Left lobe of liver (tissue), 2 donors: ENCODE measurements around the gene AURKAIP1. TPM values are rescaled to one million over a fixed set of nuclear protein-coding genes. Genes with fewer than 3 reads are reported as not detected.
A peak's percentile ranks its signal among the peaks of the same experiment; 100 is the strongest.

Experiments
- ATAC-seq: fragments of 200-7000 bp; cut with Tn5 transposase; one replicate; pipeline ENCODE4 v1.9.1; 2020; ENCODE audit warnings: mild to moderate bottlenecking, moderate library complexity
- DNase-seq: peaks from one replicate; pipeline ENCODE4 v3.0.0-alpha.2; 2020; ENCODE audit warnings: low spot score
- total RNA-seq: library from RNA; stranded (reverse); gene quantifications from one replicate; pipeline ENCODE4 v1.2.1, GENCODE V29; 2021
- donor health status: DM: no; HTN: no; CAD: no; lungs with moderate emphysema.
- donor health status: DM: no; HTN: yes; CAD: no.

AURKAIP1 gene
- total RNA-seq, 1 donor from 2014 or later: 130 TPM

DNA sequence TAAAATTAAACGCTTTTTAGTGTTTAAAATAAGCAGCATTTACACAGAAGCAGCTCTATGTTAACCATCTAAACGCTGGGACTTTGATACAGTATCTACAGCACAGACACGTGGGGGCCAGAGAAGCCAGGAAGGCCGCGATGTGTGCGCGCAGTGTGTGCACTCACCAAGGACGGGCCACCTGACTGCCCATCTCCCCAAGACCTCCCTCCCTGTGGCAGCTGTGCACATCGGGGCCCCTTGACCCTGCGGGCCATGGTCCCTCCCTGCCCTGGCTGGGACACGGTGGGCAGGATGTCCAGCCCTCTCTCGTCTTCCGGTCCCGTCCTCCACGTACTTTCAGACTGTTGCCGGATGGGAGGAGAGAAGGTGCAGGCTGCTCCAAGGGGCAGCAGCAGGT, 39.7 kb downstream of the AURKAIP1 start:
- ATAC-seq: no peak
- no peak for DNase-seq

- ATAC-seq (no peak), DNase-seq (no peak)
Observed at GRCh38 chr1:1334835-1335234, 40.2 kb downstream of the AURKAIP1 start.

GRCh38 chr1:1333551-1334241, 41.3 kb downstream of the AURKAIP1 start:
- peak; percentile 45 for ATAC-seq
- DNase-seq: no peak

DNA sequence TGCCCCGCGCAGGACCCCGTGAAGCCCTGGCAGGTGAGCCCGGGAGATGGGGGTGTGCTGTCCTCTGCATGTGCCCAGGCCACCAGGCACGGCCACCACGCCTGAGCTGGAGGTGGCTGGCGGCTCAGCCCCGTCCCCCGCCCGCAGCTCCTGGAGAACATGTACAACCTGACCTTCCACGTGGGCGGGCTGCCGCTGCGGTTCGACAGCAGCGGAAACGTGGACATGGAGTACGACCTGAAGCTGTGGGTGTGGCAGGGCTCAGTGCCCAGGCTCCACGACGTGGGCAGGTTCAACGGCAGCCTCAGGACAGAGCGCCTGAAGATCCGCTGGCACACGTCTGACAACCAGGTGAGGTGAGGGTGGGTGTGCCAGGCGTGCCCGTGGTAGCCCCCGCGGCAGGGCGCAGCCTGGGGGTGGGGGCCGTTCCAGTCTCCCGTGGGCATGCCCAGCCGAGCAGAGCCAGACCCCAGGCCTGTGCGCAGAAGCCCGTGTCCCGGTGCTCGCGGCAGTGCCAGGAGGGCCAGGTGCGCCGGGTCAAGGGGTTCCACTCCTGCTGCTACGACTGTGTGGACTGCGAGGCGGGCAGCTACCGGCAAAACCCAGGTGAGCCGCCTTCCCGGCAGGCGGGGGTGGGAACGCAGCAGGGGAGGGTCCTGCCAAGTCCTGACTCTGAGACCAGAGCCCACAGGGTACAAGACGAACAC, 42.1 kb downstream of the AURKAIP1 start:
- DNase-seq: peak; percentile 83
- peak; percentile 60 for ATAC-seq

GRCh38 chr1:1332031-1332755, 42.8 kb downstream of the AURKAIP1 start:
- ATAC-seq: peak; percentile 39
- no peak for DNase-seq

DNA sequence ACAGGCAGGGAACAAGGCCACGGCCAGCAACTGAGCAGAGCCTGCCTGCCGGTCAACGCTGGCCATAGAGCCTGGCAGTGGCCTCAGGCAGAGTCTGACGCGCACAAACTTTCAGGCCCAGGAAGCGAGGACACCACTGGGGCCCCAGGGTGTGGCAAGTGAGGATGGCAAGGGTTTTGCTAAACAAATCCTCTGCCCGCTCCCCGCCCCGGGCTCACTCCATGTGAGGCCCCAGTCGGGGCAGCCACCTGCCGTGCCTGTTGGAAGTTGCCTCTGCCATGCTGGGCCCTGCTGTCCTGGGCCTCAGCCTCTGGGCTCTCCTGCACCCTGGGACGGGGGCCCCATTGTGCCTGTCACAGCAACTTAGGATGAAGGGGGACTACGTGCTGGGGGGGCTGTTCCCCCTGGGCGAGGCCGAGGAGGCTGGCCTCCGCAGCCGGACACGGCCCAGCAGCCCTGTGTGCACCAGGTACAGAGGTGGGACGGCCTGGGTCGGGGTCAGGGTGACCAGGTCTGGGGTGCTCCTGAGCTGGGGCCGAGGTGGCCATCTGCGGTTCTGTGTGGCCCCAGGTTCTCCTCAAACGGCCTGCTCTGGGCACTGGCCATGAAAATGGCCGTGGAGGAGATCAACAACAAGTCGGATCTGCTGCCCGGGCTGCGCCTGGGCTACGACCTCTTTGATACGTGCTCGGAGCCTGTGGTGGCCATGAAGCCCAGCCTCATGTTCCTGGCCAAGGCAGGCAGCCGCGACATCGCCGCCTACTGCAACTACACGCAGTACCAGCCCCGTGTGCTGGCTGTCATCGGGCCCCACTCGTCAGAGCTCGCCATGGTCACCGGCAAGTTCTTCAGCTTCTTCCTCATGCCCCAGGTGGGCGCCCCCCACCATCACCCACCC, 43.7 kb downstream of the AURKAIP1 start, which contains the start of gene TAS1R3:
TSS of gene TAS1R3 (plus strand) at position 213 of the 898 bp plus-strand sequence. CDS start at position 279, 66 bp downstream.
- DNase-seq: no peak
- ATAC-seq: no peak

GRCh38 chr1:1330366-1331067, 44.5 kb downstream of the AURKAIP1 start:
- DNase-seq: no peak
- no peak for ATAC-seq

GRCh38 chr1:1329304-1330210, 45.5 kb downstream of the AURKAIP1 start:
- ATAC-seq (no peak), DNase-seq (no peak)

DNA sequence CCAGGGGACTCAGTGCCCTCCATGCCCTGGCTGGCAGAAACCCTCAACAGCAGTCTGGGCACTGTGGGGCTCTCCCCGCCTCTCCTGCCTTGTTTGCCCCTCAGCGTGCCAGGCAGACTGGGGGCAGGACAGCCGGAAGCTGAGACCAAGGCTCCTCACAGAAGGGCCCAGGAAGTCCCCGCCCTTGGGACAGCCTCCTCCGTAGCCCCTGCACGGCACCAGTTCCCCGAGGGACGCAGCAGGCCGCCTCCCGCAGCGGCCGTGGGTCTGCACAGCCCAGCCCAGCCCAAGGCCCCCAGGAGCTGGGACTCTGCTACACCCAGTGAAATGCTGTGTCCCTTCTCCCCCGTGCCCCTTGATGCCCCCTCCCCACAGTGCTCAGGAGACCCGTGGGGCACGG, 46.8 kb downstream of the AURKAIP1 start:
- ATAC-seq: no peak
- no peak for DNase-seq

GRCh38 chr1:1327291-1327690, 47.7 kb downstream of the AURKAIP1 start:
- DNase-seq (no peak), ATAC-seq (no peak)

- ATAC-seq: no peak
- DNase-seq: no peak
Observed at GRCh38 chr1:1326075-1326605, 48.9 kb downstream of the AURKAIP1 start.

GRCh38 chr1:1325288-1326074, 49.5 kb downstream of the AURKAIP1 start:
- DNase-seq (peak; percentile 89), ATAC-seq (no peak)

- peak; percentile 85 for ATAC-seq
- peak; percentile 96 for DNase-seq
Observed at GRCh38 chr1:1324524-1325287, 50.3 kb downstream of the AURKAIP1 start, which contains the start of the genes CPTP and INTS11. Gene CPTP, plus strand, starts transcription at chr1:1324802. Its CDS starts 2,109 bp downstream, at chr1:1326911. Gene INTS11, minus strand, starts transcription at chr1:1324660. Its CDS starts 52 bp downstream, at chr1:1324608.

GRCh38 chr1:1324084-1324523, 50.9 kb downstream of the AURKAIP1 start:
- DNase-seq: no peak
- no peak for ATAC-seq
